HCT116 (cell line): ENCODE results near the gene FIBCD1.

Source experiments
- CEBPB ChIP-seq: IDR thresholded peaks from 2 replicates; pipeline ENCODE4 v1.6.1; 2012; ENCODE audit warnings: low read depth
- EZH2 ChIP-seq: fragments of 200-600 bp; sonication (generic); IDR thresholded peaks from 2 replicates; pipeline ENCODE4 v1.6.1; 2017; ENCODE audit warnings: antibody characterized with exemption, mixed run types
- JUND ChIP-seq: IDR thresholded peaks from 2 replicates; pipeline ENCODE4 v1.6.1; 2012
- POLR2A ChIP-seq: IDR thresholded peaks from 2 replicates; pipeline ENCODE4 v1.7.0; 2011; ENCODE audit warnings: borderline replicate concordance; ENCODE audit not compliant: insufficient read depth, insufficient read length; ENCODE audit errors: extremely low read depth
- POLR2AphosphoS5 ChIP-seq: IDR thresholded peaks from 2 replicates; pipeline ENCODE4 v1.6.1; 2011; ENCODE audit warnings: mild to moderate bottlenecking, low read depth, low read length, moderate library complexity
- RAD21 ChIP-seq: IDR thresholded peaks from 2 replicates; pipeline ENCODE4 v1.6.1; 2012; ENCODE audit warnings: low read depth, mild to moderate bottlenecking
- SP1 ChIP-seq: IDR thresholded peaks from 2 replicates; pipeline ENCODE4 v1.6.1; 2012; ENCODE audit warnings: low read depth
- ZNF274 ChIP-seq: fragments of 200-500 bp; sonication (Bioruptor generic); IDR thresholded peaks from 2 replicates; pipeline ENCODE4 v1.6.1; 2014; ENCODE audit warnings: mild to moderate bottlenecking, low read depth, low read length, inconsistent platforms
- TF ChIP-seq, protein P1 (sequence below), 3 experiments: fragments of 200-600 bp in 1 of 3; sonication (generic) in 1 of 3; IDR thresholded peaks in 2 of 3; conservative IDR thresholded peaks in 1 of 3; 2 replicates each; pipeline ENCODE4 v1.5.1; 2012 to 2017; ENCODE audit warnings: low read depth in 2 of 3, low read length in 2 of 3, antibody characterized with exemption in 1 of 3, borderline replicate concordance in 1 of 3, control low read depth in 1 of 3, mild to moderate bottlenecking in 1 of 3, mixed read lengths in 1 of 3, mixed run types in 1 of 3, moderate library complexity in 1 of 3; ENCODE audit not compliant: insufficient read depth in 1 of 3
- TF ChIP-seq, protein P2 (sequence below): IDR thresholded peaks from 2 replicates; pipeline ENCODE4 v1.6.1; 2012; ENCODE audit warnings: low read depth
- TF ChIP-seq, protein P3 (sequence below): IDR thresholded peaks from 2 replicates; pipeline ENCODE4 v1.6.1; 2012
- TF ChIP-seq, protein P4 (sequence below): IDR thresholded peaks from 2 replicates; pipeline ENCODE4 v1.6.1; 2012
- TF ChIP-seq, protein P5 (sequence below): IDR thresholded peaks from 2 replicates; pipeline ENCODE4 v1.6.1; 2011; ENCODE audit warnings: mild to moderate bottlenecking, low read length, moderate library complexity; ENCODE audit not compliant: insufficient replicate concordance; ENCODE audit errors: extremely low read depth

DNA sequence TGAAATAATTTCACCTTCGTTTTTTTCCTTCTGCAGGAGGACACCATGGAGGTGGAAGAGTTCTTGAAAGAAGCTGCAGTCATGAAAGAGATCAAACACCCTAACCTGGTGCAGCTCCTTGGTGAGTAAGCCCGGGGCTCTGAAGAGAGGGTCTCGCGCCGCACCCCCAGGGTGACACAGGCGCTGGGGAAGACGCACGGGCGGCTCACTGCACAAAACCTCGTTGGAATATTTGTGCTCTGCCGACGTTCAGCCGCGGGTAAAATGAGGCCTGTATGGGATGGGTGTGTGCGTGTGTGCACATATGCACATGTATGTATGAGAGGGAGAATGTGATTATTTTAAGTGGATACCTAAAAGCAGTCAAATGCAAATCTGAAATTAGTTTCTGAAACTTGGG lies 67.0 kb downstream of the FIBCD1 start:
- TF ChIP-seq SP1 (no peak), POLR2AphosphoS5 (no peak), POLR2A (no peak), RAD21 (no peak), ZNF274 (no peak), EZH2 (no peak), CEBPB (no peak), JUND (no peak)
- TF ChIP-seq, protein P1, sequence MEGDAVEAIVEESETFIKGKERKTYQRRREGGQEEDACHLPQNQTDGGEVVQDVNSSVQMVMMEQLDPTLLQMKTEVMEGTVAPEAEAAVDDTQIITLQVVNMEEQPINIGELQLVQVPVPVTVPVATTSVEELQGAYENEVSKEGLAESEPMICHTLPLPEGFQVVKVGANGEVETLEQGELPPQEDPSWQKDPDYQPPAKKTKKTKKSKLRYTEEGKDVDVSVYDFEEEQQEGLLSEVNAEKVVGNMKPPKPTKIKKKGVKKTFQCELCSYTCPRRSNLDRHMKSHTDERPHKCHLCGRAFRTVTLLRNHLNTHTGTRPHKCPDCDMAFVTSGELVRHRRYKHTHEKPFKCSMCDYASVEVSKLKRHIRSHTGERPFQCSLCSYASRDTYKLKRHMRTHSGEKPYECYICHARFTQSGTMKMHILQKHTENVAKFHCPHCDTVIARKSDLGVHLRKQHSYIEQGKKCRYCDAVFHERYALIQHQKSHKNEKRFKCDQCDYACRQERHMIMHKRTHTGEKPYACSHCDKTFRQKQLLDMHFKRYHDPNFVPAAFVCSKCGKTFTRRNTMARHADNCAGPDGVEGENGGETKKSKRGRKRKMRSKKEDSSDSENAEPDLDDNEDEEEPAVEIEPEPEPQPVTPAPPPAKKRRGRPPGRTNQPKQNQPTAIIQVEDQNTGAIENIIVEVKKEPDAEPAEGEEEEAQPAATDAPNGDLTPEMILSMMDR (IDR thresholded peaks at IDR 0.05 in 2 of 3, conservative IDR thresholded peaks at IDR 0.05 in 1 of 3; ENCODE audit: borderline replicate concordance in 1 of 3, insufficient read depth in 1 of 3, low read depth in 2 of 3, low read length in 2 of 3), result no peak
- TF ChIP-seq, protein P2, sequence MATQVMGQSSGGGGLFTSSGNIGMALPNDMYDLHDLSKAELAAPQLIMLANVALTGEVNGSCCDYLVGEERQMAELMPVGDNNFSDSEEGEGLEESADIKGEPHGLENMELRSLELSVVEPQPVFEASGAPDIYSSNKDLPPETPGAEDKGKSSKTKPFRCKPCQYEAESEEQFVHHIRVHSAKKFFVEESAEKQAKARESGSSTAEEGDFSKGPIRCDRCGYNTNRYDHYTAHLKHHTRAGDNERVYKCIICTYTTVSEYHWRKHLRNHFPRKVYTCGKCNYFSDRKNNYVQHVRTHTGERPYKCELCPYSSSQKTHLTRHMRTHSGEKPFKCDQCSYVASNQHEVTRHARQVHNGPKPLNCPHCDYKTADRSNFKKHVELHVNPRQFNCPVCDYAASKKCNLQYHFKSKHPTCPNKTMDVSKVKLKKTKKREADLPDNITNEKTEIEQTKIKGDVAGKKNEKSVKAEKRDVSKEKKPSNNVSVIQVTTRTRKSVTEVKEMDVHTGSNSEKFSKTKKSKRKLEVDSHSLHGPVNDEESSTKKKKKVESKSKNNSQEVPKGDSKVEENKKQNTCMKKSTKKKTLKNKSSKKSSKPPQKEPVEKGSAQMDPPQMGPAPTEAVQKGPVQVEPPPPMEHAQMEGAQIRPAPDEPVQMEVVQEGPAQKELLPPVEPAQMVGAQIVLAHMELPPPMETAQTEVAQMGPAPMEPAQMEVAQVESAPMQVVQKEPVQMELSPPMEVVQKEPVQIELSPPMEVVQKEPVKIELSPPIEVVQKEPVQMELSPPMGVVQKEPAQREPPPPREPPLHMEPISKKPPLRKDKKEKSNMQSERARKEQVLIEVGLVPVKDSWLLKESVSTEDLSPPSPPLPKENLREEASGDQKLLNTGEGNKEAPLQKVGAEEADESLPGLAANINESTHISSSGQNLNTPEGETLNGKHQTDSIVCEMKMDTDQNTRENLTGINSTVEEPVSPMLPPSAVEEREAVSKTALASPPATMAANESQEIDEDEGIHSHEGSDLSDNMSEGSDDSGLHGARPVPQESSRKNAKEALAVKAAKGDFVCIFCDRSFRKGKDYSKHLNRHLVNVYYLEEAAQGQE, result no peak
- TF ChIP-seq, protein P3, sequence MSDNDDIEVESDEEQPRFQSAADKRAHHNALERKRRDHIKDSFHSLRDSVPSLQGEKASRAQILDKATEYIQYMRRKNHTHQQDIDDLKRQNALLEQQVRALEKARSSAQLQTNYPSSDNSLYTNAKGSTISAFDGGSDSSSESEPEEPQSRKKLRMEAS, result no peak
- TF ChIP-seq, protein P4, sequence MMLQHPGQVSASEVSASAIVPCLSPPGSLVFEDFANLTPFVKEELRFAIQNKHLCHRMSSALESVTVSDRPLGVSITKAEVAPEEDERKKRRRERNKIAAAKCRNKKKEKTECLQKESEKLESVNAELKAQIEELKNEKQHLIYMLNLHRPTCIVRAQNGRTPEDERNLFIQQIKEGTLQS, result no peak
- TF ChIP-seq, protein P5, sequence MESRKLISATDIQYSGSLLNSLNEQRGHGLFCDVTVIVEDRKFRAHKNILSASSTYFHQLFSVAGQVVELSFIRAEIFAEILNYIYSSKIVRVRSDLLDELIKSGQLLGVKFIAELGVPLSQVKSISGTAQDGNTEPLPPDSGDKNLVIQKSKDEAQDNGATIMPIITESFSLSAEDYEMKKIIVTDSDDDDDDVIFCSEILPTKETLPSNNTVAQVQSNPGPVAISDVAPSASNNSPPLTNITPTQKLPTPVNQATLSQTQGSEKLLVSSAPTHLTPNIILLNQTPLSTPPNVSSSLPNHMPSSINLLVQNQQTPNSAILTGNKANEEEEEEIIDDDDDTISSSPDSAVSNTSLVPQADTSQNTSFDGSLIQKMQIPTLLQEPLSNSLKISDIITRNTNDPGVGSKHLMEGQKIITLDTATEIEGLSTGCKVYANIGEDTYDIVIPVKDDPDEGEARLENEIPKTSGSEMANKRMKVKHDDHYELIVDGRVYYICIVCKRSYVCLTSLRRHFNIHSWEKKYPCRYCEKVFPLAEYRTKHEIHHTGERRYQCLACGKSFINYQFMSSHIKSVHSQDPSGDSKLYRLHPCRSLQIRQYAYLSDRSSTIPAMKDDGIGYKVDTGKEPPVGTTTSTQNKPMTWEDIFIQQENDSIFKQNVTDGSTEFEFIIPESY, result no peak
